Upper lobe of left lung (tissue), 6 donors: ENCODE data around the gene BCKDK. TPM values are rescaled to one million over a fixed set of nuclear protein-coding genes. Genes with fewer than 3 reads are reported as not detected.

Experiments used
- ATAC-seq, 2 donors: fragments of 200-7000 bp; cut with Tn5 transposase; one replicate each; pipeline ENCODE4 v1.9.1; 2022; ENCODE audit warnings: mild to moderate bottlenecking in 2 of 2, moderate library complexity in 2 of 2; ENCODE audit not compliant: low FRiP score in 2 of 2
- DNase-seq, 2 donors: peaks; one replicate each; pipeline ENCODE4 v3.0.0-alpha.2; 2019 to 2020
- H3K27ac ChIP-seq, 4 donors: fragments of 200-600 bp; sonication (generic); one replicate each; pipeline ENCODE4 v1.5.1; 2016 to 2019
- H3K27me3 ChIP-seq, 4 donors: fragments of 200-600 bp; sonication (generic); one replicate each; pipeline ENCODE4 v1.5.1; 2017 to 2019
- H3K36me3 ChIP-seq, 4 donors: fragments of 200-600 bp; sonication (generic); one replicate each; pipeline ENCODE4 v1.5.1; 2016 to 2019
- H3K4me1 ChIP-seq, 4 donors: fragments of 200-600 bp; sonication (generic); one replicate each; pipeline ENCODE4 v1.5.1; 2018 to 2019
- H3K4me3 ChIP-seq, 4 donors: fragments of 200-600 bp; sonication (generic); one replicate each; pipeline ENCODE4 v1.5.1; 2017 to 2019; ENCODE audit warnings: mild to moderate bottlenecking in 2 of 4, moderate library complexity in 1 of 4
- H3K9me3 ChIP-seq, 4 donors: fragments of 200-600 bp; sonication (generic); one replicate each; pipeline ENCODE4 v1.5.1; 2018 to 2019
- EP300 ChIP-seq, 4 donors: sonication (generic); formaldehyde crosslinking; IDR thresholded peaks; one replicate each; pipeline ENCODE4 v1.5.1; 2017; ENCODE audit warnings: antibody characterized with exemption in 4 of 4, control low read depth in 2 of 4
- POLR2A ChIP-seq, 4 donors: fragments of 450-650 bp; IDR thresholded peaks; one replicate each; pipeline ENCODE4 v1.5.1; 2016 to 2017; ENCODE audit warnings: antibody characterized with exemption in 4 of 4, mild to moderate bottlenecking in 2 of 4
- POLR2AphosphoS5 ChIP-seq, 2 donors: sonication (generic); formaldehyde crosslinking; IDR thresholded peaks; one replicate each; pipeline ENCODE4 v1.5.1; 2017; ENCODE audit warnings: antibody characterized with exemption in 2 of 2
- WGBS, 2 donors: methylation state at CpG; one replicate each; pipeline ENCODE4 v1.1.5; 2017 to 2018; 5-methylcytosine and 5-hydroxymethylcytosine counted together
- total RNA-seq, 6 donors: library from RNA; depleted of rRNA in 4 of 6; stranded (reverse); fragments of >200 nt in 4 of 6; gene quantifications; one replicate each; pipeline versions ENCODE4 v1.1.0 to v1.2.1, GENCODE V29; 2016 to 2021
- TF ChIP-seq, protein P1 (sequence below), 6 experiments: fragments of 450-650 bp in 4 of 6; fragments of 200-600 bp in 2 of 6; sonication (generic) in 2 of 6; IDR thresholded peaks; one replicate each; pipeline ENCODE4 v1.5.1; 2016 to 2019; ENCODE audit warnings: antibody characterized with exemption in 6 of 6
- donor health status: DM: no; HTN: no; CAD: no; lungs with moderate emphysema.
- donor health status: DM: no; HTN: yes; CAD: no; lungs with severe emphysema.

Gene BCKDK
- total RNA-seq, 6 donors from 2014 or later, result 23.2 to 64.4 (median 39.3) TPM

DNA sequence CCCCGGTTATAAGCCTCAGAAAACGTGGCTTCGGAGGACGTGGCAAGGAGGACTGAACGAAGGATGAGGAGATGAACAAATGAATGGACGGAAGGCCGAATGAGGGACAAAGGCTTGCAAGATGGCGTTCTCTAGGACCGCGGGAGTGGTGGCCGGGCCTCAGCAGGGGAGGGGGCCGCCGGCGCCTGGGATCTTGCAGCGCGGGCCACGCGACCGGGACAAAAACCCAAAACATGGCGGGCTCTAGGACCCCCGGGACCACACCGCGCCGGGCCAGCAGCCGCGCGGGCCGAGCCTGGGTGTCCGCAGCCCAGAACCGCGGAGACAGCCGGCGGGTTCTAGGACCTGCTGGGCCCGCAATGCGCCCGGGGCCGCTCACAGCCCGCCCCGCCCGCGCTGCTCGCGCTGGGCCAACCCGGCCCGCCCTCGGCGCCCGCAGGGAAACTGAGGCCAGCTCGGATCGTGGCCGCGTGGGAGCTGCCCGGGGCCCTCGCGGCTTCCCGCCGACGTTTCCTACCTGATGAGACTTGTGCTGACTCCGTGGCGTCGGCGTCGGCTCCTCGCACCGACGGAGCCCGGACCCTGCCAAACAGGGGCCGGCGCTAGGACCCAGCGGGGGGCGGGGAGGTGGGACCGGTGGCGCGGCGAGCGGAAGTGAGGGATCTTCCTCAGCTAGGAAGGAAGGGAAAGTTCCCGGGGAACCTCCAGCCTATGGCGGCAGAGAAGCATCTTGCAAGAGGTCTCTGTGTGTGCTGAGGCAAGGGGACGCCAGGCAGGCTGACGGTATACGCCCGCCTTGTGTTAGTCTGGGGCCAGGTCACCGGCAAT, 34.8 kb upstream of the BCKDK start:
- H3K27me3 ChIP-seq, result no peaks in the 10 kb centered on the region
- DNase-seq (peak; percentile 91 to 97), ATAC-seq (peak; percentile 93 to 95)
- H3K27ac ChIP-seq, result peak overlapping the region; percentile 89 to 97 (median 95)
- peaks cover 19 to 24% (median 23%) of the 10 kb centered on the region in 4 donors for H3K36me3 ChIP-seq
- TF ChIP-seq POLR2A (IDR thresholded peaks at IDR 0.05) (peak in 2 of 4 donors; percentile 20 to 37), EP300 (IDR thresholded peaks at IDR 0.05) (peak in 1 of 4 donors; percentile 49), POLR2AphosphoS5 (IDR thresholded peaks at IDR 0.05) (peak; percentile 63 to 64)
- TF ChIP-seq, protein P1, sequence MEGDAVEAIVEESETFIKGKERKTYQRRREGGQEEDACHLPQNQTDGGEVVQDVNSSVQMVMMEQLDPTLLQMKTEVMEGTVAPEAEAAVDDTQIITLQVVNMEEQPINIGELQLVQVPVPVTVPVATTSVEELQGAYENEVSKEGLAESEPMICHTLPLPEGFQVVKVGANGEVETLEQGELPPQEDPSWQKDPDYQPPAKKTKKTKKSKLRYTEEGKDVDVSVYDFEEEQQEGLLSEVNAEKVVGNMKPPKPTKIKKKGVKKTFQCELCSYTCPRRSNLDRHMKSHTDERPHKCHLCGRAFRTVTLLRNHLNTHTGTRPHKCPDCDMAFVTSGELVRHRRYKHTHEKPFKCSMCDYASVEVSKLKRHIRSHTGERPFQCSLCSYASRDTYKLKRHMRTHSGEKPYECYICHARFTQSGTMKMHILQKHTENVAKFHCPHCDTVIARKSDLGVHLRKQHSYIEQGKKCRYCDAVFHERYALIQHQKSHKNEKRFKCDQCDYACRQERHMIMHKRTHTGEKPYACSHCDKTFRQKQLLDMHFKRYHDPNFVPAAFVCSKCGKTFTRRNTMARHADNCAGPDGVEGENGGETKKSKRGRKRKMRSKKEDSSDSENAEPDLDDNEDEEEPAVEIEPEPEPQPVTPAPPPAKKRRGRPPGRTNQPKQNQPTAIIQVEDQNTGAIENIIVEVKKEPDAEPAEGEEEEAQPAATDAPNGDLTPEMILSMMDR (IDR thresholded peaks at IDR 0.05), result peak in 1 of 6 experiments; percentile 11
- H3K4me3 ChIP-seq, result peak overlapping the region; percentile 79 to 97 (median 90)
- no peaks in the 10 kb centered on the region for H3K9me3 ChIP-seq
- 0 to 1% methylated on average over 25 to 27 of the region's 83 CpGs for WGBS, 2 donors
- peaks cover 20 to 35% (median 22%) of the 10 kb centered on the region in 4 donors for H3K4me1 ChIP-seq

DNA sequence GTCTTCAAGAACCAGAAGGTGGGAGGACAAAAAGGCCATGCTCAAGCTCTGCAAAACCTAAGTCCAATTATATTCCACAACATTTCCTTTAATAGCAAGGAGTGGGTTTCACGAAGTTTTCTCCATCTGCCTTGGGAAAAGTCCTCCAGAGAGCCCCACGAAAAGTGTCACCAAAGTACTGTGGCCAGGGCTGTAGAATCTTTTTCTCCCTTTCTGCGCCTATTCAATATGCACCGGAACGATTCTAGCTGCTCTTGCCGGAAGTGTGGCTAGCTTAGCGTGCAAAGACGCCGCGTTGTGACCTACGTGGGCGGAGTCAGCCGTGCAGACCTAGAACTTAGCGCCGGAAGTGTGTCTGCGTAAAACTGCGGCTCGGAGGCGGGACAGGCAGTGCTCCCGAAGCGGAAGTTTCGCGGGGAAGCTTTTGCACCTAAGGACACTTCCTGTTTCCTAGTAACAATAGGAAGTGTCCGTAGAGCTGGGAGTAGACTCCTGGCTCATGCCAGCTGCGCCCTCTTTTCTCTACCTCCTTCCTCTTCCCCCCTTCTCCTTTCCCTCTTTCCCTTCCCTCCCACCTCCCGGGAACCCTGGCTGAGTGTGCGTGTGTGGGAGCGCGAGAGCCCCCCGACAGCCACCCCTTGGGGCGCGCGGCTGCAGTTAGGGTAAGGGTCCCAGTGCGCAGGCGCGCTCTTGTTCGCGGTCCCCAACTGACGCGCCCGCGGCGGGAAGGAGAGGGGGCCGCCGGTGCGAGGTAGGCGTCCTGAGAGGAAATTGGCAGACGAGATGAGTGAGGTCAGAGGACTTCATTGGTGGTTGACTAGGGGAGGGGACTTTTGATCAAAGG, 34.0 kb upstream of the BCKDK start, which contains the start of the genes ZNF646 and ZNF668:
Gene ZNF646, plus strand, starts transcription at position 453 of the 844 bp plus-strand sequence. CDS start 1,903 bp downstream, outside the sequence.
Gene ZNF668, minus strand, starts transcription at position 271 of the 844 bp plus-strand sequence. CDS start 9,781 bp downstream, outside the sequence.
- H3K9me3 ChIP-seq, result no peaks in the 10 kb centered on the region
- WGBS, 2 donors, result 0 to 1% methylated on average over 38 to 48 of the region's 48 CpGs
- H3K4me1 ChIP-seq, result peaks cover 20 to 42% (median 22%) of the 10 kb centered on the region in 4 donors
- peaks cover 24 to 33% (median 31%) of the 10 kb centered on the region in 4 donors for H3K36me3 ChIP-seq
- H3K27ac ChIP-seq, result peak within 1 kb of the TSS; percentile 89 to 97 (median 95)
- TF ChIP-seq POLR2A (IDR thresholded peaks at IDR 0.05) (peak; percentile 48 to 83 (median 74)), EP300 (IDR thresholded peaks at IDR 0.05) (peak in 2 of 4 donors; percentile 72 to 75), POLR2AphosphoS5 (IDR thresholded peaks at IDR 0.05) (peak; percentile 92 to 94)
- TF ChIP-seq, protein P1 (IDR thresholded peaks at IDR 0.05), result peak in 2 of 6 experiments; percentile 2 to 7
- H3K4me3 ChIP-seq, result peak within 1 kb of the TSS; percentile 86 to 97 (median 92)
- ATAC-seq, result peak; percentile 95 to 98
- DNase-seq, result peak; percentile 92 to 100
- no peaks in the 10 kb centered on the region for H3K27me3 ChIP-seq

DNA sequence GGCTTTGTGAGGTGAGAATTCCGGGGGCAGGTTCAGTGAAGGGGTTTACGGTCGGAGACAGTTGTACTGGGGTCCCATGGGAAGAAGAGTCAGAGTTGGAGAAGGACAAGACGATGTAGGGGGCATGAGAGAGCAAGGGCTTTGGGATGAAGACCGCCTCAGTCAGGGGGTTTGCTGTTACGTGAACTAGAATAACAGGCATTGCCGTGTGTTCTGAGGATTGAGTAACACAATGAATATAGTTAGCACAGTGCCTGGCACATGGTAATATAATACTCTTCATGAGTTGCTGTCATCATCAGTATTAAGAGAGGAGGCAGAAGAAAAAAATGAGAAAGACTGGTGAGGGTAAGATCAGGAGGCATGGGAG, 33.4 kb upstream of the BCKDK start:
- ATAC-seq, result no peak

DNA sequence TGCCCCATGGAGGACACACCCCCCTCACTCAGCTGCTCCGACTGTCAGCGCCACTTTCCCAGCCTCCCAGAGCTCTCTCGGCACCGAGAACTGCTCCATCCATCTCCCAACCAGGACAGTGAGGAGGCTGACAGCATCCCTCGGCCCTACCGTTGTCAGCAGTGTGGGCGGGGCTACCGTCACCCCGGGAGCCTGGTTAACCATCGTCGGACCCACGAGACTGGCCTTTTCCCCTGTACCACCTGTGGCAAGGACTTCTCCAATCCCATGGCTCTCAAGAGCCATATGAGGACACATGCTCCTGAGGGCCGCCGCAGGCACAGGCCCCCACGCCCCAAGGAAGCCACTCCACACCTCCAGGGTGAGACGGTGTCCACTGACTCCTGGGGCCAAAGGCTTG, 31.9 kb upstream of the BCKDK start:
- peaks cover 21 to 53% (median 25%) of the 10 kb centered on the region in 4 donors for H3K4me1 ChIP-seq
- H3K4me3 ChIP-seq, result no peak overlapping the region
- H3K9me3 ChIP-seq, result no peaks in the 10 kb centered on the region
- H3K27ac ChIP-seq, result no peak overlapping the region
- DNase-seq, result no peak
- ATAC-seq, result no peak
- 84 to 95% methylated on average over 3 to 16 of the region's 16 CpGs for WGBS, 2 donors
- no peak for TF ChIP-seq POLR2A (IDR thresholded peaks at IDR 0.05)
- TF ChIP-seq, protein P1 (IDR thresholded peaks at IDR 0.05), result no peak
- peaks cover 37 to 54% (median 53%) of the 10 kb centered on the region in 4 donors for H3K36me3 ChIP-seq
- no peaks in the 10 kb centered on the region for H3K27me3 ChIP-seq

More for the DNA sequence above, 33.4 kb upstream of the BCKDK start:
- H3K9me3 ChIP-seq, result no peaks in the 10 kb centered on the region
- DNase-seq, result no peak
- no peaks in the 10 kb centered on the region for H3K27me3 ChIP-seq
- TF ChIP-seq POLR2AphosphoS5 (IDR thresholded peaks at IDR 0.05), result no peak
- TF ChIP-seq, protein P1 (IDR thresholded peaks at IDR 0.05), result no peak
- TF ChIP-seq EP300 (IDR thresholded peaks at IDR 0.05), result no peak
- TF ChIP-seq POLR2A (IDR thresholded peaks at IDR 0.05), result no peak
- peak overlapping the region; percentile 86 to 97 (median 92) for H3K4me3 ChIP-seq
- H3K4me1 ChIP-seq, result peaks cover 20 to 46% (median 22%) of the 10 kb centered on the region in 4 donors
- peak overlapping the region; percentile 89 to 97 (median 95) for H3K27ac ChIP-seq
- peaks cover 24 to 39% (median 38%) of the 10 kb centered on the region in 4 donors for H3K36me3 ChIP-seq
- WGBS, 2 donors, result 1% methylated on average over 7 of the region's 7 CpGs
